Heart right ventricle (tissue), 16 donors: ENCODE data around the gene ADAM10. TPM values are rescaled to one million over a fixed set of nuclear protein-coding genes. Genes with fewer than 3 reads are reported as not detected.

ENCODE experiments used
- ATAC-seq, 8 donors: fragments of 200-7000 bp; cut with Tn5 transposase; one replicate each; pipeline ENCODE4 v1.9.1; 2020; ENCODE audit warnings: mild to moderate bottlenecking in 8 of 8, moderate library complexity in 8 of 8, moderate number of reproducible peaks in 1 of 8
- DNase-seq, 2 donors: peaks; one replicate each; pipeline ENCODE4 v3.0.0-alpha.2; 2020
- H3K27ac ChIP-seq, 10 donors: fragments of 200-600 bp; sonication (generic) in 2 of 10; one replicate each; pipeline versions ENCODE4 v1.5.0 to v1.8.0; 2020 to 2022; ENCODE audit warnings: mild to moderate bottlenecking in 3 of 10
- H3K27me3 ChIP-seq, 7 donors: fragments of 200-600 bp; one replicate each; pipeline ENCODE4 v1.8.0; 2021 to 2022; ENCODE audit warnings: mild to moderate bottlenecking in 2 of 7
- H3K36me3 ChIP-seq, 9 donors: fragments of 200-600 bp; sonication (generic) in 1 of 9; one replicate each; pipeline versions ENCODE4 v1.5.0 to v1.8.0; 2020 to 2022; ENCODE audit warnings: mild to moderate bottlenecking in 2 of 9
- H3K4me1 ChIP-seq, 9 donors: fragments of 200-600 bp; sonication (generic) in 1 of 9; one replicate each; pipeline versions ENCODE4 v1.5.0 to v1.8.0; 2020 to 2022; ENCODE audit warnings: mild to moderate bottlenecking in 4 of 9
- H3K4me3 ChIP-seq, 10 donors: fragments of 200-600 bp; sonication (generic) in 2 of 10; one replicate each; pipeline versions ENCODE4 v1.5.0 to v1.8.0; 2020 to 2022; ENCODE audit warnings: mild to moderate bottlenecking in 7 of 10, moderate library complexity in 2 of 10
- H3K9me3 ChIP-seq, 11 donors: fragments of 200-600 bp in 10 of 11; sonication (generic) in 2 of 11; one replicate each; pipeline versions ENCODE4 v1.5.0 to v1.8.0; 2013 to 2022; ENCODE audit warnings: mild to moderate bottlenecking in 2 of 11, control low read depth in 1 of 11, moderate library complexity in 1 of 11
- WGBS, 2 donors: extraction: QIAGEN DNeasy Blood & Tissue Kit; methylation state at CpG; one replicate each; pipeline ENCODE4 v1.1.7; 2013; ENCODE audit warnings: inconsistent platforms in 1 of 2; 5-methylcytosine and 5-hydroxymethylcytosine counted together
- intact Hi-C, 10 donors: fragments of 100-400 bp; cut with DNase I; formaldehyde crosslinking; loops; one replicate each; pipeline versions ENCODE4 v1.11.1 to v1.14.2; 2022
- polyA plus RNA-seq, 2 donors: library from polyadenylated mRNA; stranded (reverse); fragments of 200-250 nt; gene quantifications; one replicate each; pipeline ENCODE4 v1.2.3, GENCODE V29; 2013
- total RNA-seq, 10 donors: library from RNA; stranded (reverse); fragmentation: NEBNext Ultra II Directional in 3 of 10; extraction: Animal tissue kit (Norgen Biotek cat#: 25700) in 3 of 10; gene quantifications; one replicate each; pipeline versions ENCODE4 v1.2.1 to v1.2.4, GENCODE V29; 2021 to 2023
- TF ChIP-seq, protein P1 (sequence below), 9 donors: fragments of 200-600 bp; sonication (generic) in 2 of 9; IDR thresholded peaks; one replicate each; pipeline versions ENCODE4 v1.5.0 to v1.8.0; 2021 to 2022; ENCODE audit warnings: antibody characterized with exemption in 9 of 9, mild to moderate bottlenecking in 5 of 9, moderate library complexity in 1 of 9
- donor health status: Arrhythmogenic right ventricular cardiomyopathy.
- donor health status: ischemic (EF 13 %, LVEDD 7.1; RV severe dilation, severe dysfunction).
- donor health status: healthy with polysubstance abuse.
- donor health status: DM: no; HTN: yes; CAD: no.
- donor health status: DM: no; HTN: no; CAD: no.
- donor health status: ischemic (EF 25% LVEDD 6.9; RV normal size, moderate dysfunction).
- donor health status: ischemic (EF 25% LVEDD 5.7; RV mildly dilated, moderate dysfunction).
- donor health status: healthy.
- donor health status: DM: yes; HTN: yes; CAD: no.
- donor health status: Ischemic cardiomyopathy.
- donor health status: ischemic (EF 35%, LVEDD 5.7; RV mildly dilated, moderate dysfunction).
- donor health status: nonischemic (EF 11% LVEDD 7.7; RV severe dilation, severe dysfunction).
- donor health status: DM: yes; HTN: yes; CAD: no.
- donor health status: PGD.
- donor health status: ischemic (EF 29% LVEDD 5.4; RV normal size, mild dysfunction).
- donor health status: nonischemic (EF 23%, LVEDD 6.1; RV moderate dilation, normal function).

The ADAM10 gene
- total and polyA plus RNA-seq, 12 donors, result 10.2 to 110 (median 80.1) TPM

DNA sequence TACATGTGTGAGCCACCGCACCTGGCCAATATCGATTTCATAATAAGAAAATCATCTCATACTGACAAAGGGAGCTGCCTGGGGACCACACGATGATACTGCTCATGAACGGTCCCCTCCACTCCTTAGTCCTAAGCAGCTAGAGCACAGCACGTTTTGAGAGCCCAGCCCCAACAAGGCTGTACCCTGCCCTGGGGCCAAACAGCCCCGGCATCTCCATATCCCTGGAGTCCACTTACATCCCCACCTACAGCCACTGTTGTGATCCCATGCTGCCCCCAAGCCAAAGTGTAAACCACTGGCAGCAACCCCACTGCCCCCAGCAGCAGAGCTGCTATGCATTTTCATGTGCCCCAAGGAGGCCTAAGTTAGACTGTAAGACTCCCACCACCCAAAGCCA lies 52.8 kb downstream of the ADAM10 start:
- H3K4me3 ChIP-seq, result no peak overlapping the region
- whole genome bisulfite sequencing, 2 donors, result 93 to 95% methylated on average over 6 of the region's 6 CpGs
- intact Hi-C loops, result loop anchor here in 1 of 10 donors (10.0 kb wide), 1 partner anchor 48 kb away; the partner anchor contains the start of gene ADAM10
- TF ChIP-seq, protein P1, sequence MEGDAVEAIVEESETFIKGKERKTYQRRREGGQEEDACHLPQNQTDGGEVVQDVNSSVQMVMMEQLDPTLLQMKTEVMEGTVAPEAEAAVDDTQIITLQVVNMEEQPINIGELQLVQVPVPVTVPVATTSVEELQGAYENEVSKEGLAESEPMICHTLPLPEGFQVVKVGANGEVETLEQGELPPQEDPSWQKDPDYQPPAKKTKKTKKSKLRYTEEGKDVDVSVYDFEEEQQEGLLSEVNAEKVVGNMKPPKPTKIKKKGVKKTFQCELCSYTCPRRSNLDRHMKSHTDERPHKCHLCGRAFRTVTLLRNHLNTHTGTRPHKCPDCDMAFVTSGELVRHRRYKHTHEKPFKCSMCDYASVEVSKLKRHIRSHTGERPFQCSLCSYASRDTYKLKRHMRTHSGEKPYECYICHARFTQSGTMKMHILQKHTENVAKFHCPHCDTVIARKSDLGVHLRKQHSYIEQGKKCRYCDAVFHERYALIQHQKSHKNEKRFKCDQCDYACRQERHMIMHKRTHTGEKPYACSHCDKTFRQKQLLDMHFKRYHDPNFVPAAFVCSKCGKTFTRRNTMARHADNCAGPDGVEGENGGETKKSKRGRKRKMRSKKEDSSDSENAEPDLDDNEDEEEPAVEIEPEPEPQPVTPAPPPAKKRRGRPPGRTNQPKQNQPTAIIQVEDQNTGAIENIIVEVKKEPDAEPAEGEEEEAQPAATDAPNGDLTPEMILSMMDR (IDR thresholded peaks at IDR 0.05), result no peak
- peaks cover 0 to 31% (median 12%) of the 10 kb centered on the region in 11 donors for H3K9me3 ChIP-seq
- ATAC-seq (peak in 2 of 8 donors; percentile 29 to 50), DNase-seq (no peak)
- H3K27me3 ChIP-seq, result no peaks in the 10 kb centered on the region
- no peak overlapping the region for H3K27ac ChIP-seq
- H3K4me1 ChIP-seq, result peaks cover 0 to 37% (median 20%) of the 10 kb centered on the region in 9 donors
- peaks cover 0 to 27% (median 0%) of the 10 kb centered on the region in 9 donors for H3K36me3 ChIP-seq

DNA sequence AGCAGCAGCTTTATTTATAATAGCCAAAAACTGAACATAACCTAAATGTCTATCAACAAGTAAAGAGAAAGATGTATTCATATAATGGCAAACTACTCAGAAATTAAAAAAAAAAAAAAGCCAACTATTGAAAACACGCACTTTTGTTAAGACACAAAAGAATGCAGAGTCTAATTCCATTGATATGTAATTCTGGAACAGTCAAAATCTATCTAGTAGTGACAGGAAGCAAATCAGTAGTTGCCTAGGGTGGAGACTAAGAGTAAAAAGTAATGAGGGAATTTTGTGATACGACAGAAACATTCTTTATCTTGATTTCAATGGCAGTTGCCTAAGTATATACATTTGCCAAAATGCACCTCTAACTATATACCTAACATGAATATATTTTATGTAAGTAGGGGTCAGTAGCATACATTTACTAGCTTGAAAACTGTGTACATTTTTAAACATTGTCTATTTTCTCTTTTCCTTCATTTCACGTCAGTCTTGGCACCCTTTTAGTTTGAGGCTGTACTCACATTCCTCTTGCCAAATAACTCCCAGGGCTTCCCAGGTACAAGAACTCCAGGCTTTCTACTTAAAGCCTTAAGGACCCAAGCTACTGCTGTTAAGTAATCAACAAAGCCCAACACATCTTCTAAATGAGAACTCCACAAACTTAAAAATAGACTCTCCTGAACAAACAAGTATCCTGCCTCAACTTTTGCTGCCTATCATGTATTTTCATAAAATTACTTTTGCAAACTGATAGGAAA lies 54.7 kb downstream of the ADAM10 start:
- H3K4me3 ChIP-seq, result no peak overlapping the region
- TF ChIP-seq, protein P1 (IDR thresholded peaks at IDR 0.05), result no peak
- no peak for DNase-seq
- H3K36me3 ChIP-seq, result peaks cover 0 to 12% (median 0%) of the 10 kb centered on the region in 9 donors
- peak in 1 of 8 donors; percentile 33 for ATAC-seq
- intact Hi-C loops, result loop anchor here in 1 of 10 donors (10.0 kb wide), 1 partner anchor 50 kb away; the partner anchor contains the start of gene ADAM10
- peak overlapping the region in 4 of 10 donors; percentile 6 to 43 (median 24) for H3K27ac ChIP-seq
- WGBS, 2 donors, result 28% methylated on average over 3 of the region's 3 CpGs
- H3K4me1 ChIP-seq, result peaks cover 0 to 37% (median 29%) of the 10 kb centered on the region in 9 donors
- peaks cover 0 to 21% (median 11%) of the 10 kb centered on the region in 11 donors for H3K9me3 ChIP-seq
- H3K27me3 ChIP-seq, result no peaks in the 10 kb centered on the region

DNA sequence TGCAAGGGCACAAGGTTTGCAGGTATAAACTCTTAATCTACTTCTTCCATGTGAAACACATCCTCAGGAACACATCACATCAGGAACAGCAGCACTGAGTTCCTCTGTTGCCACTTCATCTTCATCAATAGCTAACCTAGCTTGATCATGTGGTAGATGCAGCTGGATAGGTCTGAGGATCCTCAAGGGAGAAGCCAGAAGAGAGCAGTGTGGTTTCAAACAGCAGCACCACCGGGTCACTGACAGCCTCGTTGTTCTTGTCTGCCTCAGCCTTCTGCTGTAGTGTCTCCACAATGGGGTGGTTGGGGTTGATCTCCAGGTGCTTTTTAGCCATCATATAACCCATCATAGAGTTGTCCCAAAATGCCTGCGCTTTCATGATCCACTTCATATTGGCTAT lies 58.8 kb downstream of the ADAM10 start:
- peaks cover 0 to 12% (median 0%) of the 10 kb centered on the region in 9 donors for H3K36me3 ChIP-seq
- TF ChIP-seq, protein P1 (IDR thresholded peaks at IDR 0.05), result no peak
- no peak overlapping the region for H3K4me3 ChIP-seq
- H3K27ac ChIP-seq, result no peak overlapping the region
- peaks cover 0 to 42% (median 25%) of the 10 kb centered on the region in 9 donors for H3K4me1 ChIP-seq
- DNase-seq, result no peak
- no peaks in the 10 kb centered on the region for H3K9me3 ChIP-seq
- peak in 1 of 8 donors; percentile 22 for ATAC-seq
- H3K27me3 ChIP-seq, result no peaks in the 10 kb centered on the region
- 71 to 84% methylated on average over 3 of the region's 3 CpGs for WGBS, 2 donors
- intact Hi-C loops, result loop anchor here in 1 of 10 donors (10.0 kb wide), 1 partner anchor 54 kb away; the partner anchor contains the start of gene ADAM10

DNA sequence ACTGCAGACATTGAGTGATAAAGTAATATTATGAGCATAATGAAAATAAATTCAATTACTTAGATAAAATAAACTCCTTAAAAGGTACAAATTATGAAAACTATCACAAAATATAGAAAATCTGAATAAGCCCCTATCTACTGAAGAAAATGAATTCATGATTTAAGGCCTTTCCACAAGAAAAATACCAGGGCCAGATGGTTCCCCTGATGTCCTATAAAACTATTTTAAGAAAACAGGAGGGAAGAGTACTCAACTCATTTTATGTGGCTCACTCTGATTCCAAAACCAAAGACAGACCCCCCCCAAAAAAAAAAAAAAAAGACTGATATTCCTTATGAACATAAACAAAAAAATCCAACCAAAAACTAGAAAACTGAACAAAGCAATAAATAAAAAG lies 59.9 kb downstream of the ADAM10 start:
- DNase-seq (no peak), ATAC-seq (no peak)
- Histone ChIP-seq H3K4me3 (no peak overlapping the region), H3K4me1 (peaks cover 0 to 31% (median 18%) of the 10 kb centered on the region in 9 donors), H3K27ac (no peak overlapping the region), H3K9me3 (no peaks in the 10 kb centered on the region), H3K27me3 (no peaks in the 10 kb centered on the region), H3K36me3 (peaks cover 0 to 12% (median 0%) of the 10 kb centered on the region in 9 donors)
- intact Hi-C loops, result loop anchor here in 3 of 10 donors (10.0 kb wide), 3 partner anchors 45 to 665 kb away; partner anchors contain the start of gene ADAM10 (in 1 of the 3)
- TF ChIP-seq, protein P1 (IDR thresholded peaks at IDR 0.05), result no peak
